ENCODE measurements around the gene JSRP1. TPM values are rescaled to one million over a fixed set of nuclear protein-coding genes. Genes with fewer than 3 reads are reported as not detected.

JSRP1 gene
- total RNA-seq, 2 experiments from 2014 or later = 1.5 to 15.9 TPM

DNA sequence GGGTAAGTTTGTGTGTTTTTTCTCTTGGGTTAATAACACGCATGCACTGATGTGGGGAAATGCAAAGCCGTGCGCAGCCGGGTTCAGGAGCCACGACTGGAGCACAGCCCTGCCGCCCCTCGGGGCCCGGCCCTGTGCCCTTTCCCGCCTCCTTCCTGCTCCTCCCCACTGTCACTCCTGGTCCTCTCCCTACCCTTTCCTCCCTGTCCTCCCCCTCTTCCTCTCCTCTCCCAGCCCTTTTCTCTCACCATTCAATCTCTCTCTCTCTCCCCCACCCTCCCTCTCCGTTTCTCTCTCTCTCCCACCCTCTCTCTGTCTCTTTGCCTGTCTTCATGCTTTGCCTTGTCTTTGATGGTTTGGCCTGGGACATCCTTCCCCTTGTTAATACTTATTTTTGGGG is 47.2 kb downstream of the JSRP1 start:
- no peak overlapping the region for H3K4me3 ChIP-seq (ENCODE audit: low read depth, low read length, poor library complexity, severe bottlenecking)
- TF ChIP-seq, protein P1, sequence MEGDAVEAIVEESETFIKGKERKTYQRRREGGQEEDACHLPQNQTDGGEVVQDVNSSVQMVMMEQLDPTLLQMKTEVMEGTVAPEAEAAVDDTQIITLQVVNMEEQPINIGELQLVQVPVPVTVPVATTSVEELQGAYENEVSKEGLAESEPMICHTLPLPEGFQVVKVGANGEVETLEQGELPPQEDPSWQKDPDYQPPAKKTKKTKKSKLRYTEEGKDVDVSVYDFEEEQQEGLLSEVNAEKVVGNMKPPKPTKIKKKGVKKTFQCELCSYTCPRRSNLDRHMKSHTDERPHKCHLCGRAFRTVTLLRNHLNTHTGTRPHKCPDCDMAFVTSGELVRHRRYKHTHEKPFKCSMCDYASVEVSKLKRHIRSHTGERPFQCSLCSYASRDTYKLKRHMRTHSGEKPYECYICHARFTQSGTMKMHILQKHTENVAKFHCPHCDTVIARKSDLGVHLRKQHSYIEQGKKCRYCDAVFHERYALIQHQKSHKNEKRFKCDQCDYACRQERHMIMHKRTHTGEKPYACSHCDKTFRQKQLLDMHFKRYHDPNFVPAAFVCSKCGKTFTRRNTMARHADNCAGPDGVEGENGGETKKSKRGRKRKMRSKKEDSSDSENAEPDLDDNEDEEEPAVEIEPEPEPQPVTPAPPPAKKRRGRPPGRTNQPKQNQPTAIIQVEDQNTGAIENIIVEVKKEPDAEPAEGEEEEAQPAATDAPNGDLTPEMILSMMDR (conservative IDR thresholded peaks at IDR 0.05; ENCODE audit: low read length) = no peak
- TF ChIP-seq EZH2phosphoT487 (IDR thresholded peaks at IDR 0.05; ENCODE audit: borderline replicate concordance, low read depth, low read length) = no peak
- DNase-seq (ENCODE audit: low spot score) = no peak
- no peak overlapping the region for H3K4me2 ChIP-seq (ENCODE audit: low read length)
- intact Hi-C loops (cut with micrococcal nuclease; ENCODE audit: unreplicated experiment) = no loop called here
- H4K20me1 ChIP-seq (ENCODE audit: insufficient read depth, low read length) = no peaks in the 10 kb centered on the region
- H3K79me2 ChIP-seq (ENCODE audit: insufficient read depth, low read depth, low read length) = no peaks in the 10 kb centered on the region
- no peaks in the 10 kb centered on the region for H3K9me2 ChIP-seq (ENCODE audit: insufficient read depth, low read length)
- H3K9me3 ChIP-seq (ENCODE audit: low read length) = no peaks in the 10 kb centered on the region
- ChIA-PET CTCF (ENCODE audit: unreplicated experiment) (no interaction called here), POLR2A (no interaction called here)
- H3K4me1 ChIP-seq (ENCODE audit: insufficient read depth, low read length, poor library complexity, severe bottlenecking) = no peaks in the 10 kb centered on the region
- H3K27ac ChIP-seq (ENCODE audit: low read depth, low read length, poor library complexity, severe bottlenecking) = no peak overlapping the region
- H3K36me3 ChIP-seq (ENCODE audit: insufficient read depth, low read length) = peaks cover 81% of the 10 kb centered on the region
- no TSS peak for BruUV-seq (replicated peaks)
- H2AFZ ChIP-seq (ENCODE audit: low read length) = no peak overlapping the region

DNA sequence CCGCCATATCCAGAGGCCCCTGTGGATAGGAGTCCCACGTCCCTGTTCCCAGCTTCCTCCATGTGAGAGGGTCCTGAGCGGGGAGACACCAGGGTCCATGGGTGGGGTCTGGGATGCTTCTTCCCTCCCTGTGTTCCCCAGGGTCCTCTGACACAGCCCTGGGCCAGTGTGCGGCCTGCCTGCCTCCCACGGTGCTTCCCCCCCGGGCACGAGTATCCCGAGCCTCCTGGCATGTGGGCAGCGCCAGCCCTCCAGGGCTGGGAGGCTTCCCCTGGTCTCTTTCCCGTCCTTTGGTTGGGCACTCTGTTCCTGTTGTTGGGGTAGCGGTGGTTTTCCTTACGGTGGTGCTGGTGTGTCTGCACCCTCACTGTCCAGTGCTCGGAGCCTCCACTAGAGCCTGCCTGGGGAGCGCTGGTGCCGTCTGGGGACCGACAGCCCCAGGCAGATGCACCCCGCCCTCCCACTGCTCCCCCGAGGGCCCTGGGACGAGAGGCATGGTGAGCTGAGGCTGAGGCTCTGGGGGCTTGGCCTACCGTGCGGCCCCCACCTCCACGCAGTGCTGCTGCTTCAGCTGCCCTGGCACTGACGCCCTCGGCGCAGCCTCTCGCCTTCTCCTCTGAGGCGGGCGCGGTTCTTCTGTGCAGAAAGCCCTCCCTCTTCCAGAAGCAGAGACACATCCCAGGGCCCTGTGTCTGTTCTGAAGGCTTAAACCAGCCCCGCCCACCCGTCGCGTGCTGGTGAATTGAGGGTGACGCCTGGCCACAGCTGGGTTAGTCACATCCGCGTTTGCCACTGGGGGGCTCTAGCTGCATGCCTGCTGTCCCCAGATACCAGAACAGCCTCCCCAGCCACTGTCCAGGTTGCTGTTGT is 48.0 kb downstream of the JSRP1 start:
- H3K4me1 ChIP-seq (ENCODE audit: insufficient read depth, low read length, poor library complexity, severe bottlenecking) = no peaks in the 10 kb centered on the region
- TF ChIP-seq, protein P1 (conservative IDR thresholded peaks at IDR 0.05; ENCODE audit: low read length) = peak; percentile 67
- no peak for TF ChIP-seq EZH2phosphoT487 (IDR thresholded peaks at IDR 0.05; ENCODE audit: borderline replicate concordance, low read depth, low read length)
- peaks cover 81% of the 10 kb centered on the region for H3K36me3 ChIP-seq (ENCODE audit: insufficient read depth, low read length)
- no peak overlapping the region for H3K27ac ChIP-seq (ENCODE audit: low read depth, low read length, poor library complexity, severe bottlenecking)
- no peak overlapping the region for H3K4me3 ChIP-seq (ENCODE audit: low read depth, low read length, poor library complexity, severe bottlenecking)
- ChIA-PET POLR2A (no interaction called here), CTCF (ENCODE audit: unreplicated experiment) (no interaction called here)
- no peak overlapping the region for H3K4me2 ChIP-seq (ENCODE audit: low read length)
- H4K20me1 ChIP-seq (ENCODE audit: insufficient read depth, low read length) = no peaks in the 10 kb centered on the region
- no TSS peak for BruUV-seq (replicated peaks)
- no peaks in the 10 kb centered on the region for H3K79me2 ChIP-seq (ENCODE audit: insufficient read depth, low read depth, low read length)
- H2AFZ ChIP-seq (ENCODE audit: low read length) = no peak overlapping the region
- DNase-seq (ENCODE audit: low spot score) = peak; percentile 56
- intact Hi-C loops (cut with micrococcal nuclease; ENCODE audit: unreplicated experiment) = no loop called here
- no peaks in the 10 kb centered on the region for H3K9me3 ChIP-seq (ENCODE audit: low read length)
- no peaks in the 10 kb centered on the region for H3K9me2 ChIP-seq (ENCODE audit: insufficient read depth, low read length)

DNA sequence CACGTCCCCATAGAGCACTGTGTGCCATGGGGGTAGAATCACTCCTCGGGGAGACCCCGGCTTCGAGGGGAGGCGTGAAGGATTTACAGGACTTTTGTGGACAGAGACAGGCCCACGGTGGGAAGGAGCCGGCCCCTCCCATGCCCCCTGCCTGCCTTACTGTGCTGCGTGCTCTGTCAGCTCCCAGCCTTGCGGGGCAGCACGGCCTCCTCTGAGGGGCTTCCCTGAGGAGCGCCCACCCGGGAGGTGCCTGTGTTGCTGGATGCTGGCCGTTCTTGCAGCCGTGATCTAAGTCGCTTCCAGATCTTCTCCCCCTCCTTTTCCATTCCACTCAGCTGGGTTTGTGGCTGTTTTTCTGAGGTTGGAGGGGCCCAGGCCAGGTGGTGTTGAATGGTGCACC is 49.2 kb downstream of the JSRP1 start:
- no peaks in the 10 kb centered on the region for H4K20me1 ChIP-seq (ENCODE audit: insufficient read depth, low read length)
- H2AFZ ChIP-seq (ENCODE audit: low read length) = no peak overlapping the region
- POLR2A ChIA-PET = no interaction called here
- H3K9me2 ChIP-seq (ENCODE audit: insufficient read depth, low read length) = no peaks in the 10 kb centered on the region
- H3K9me3 ChIP-seq (ENCODE audit: low read length) = no peaks in the 10 kb centered on the region
- peaks cover 75% of the 10 kb centered on the region for H3K36me3 ChIP-seq (ENCODE audit: insufficient read depth, low read length)
- no peak overlapping the region for H3K27ac ChIP-seq (ENCODE audit: low read depth, low read length, poor library complexity, severe bottlenecking)
- CTCF ChIA-PET (ENCODE audit: unreplicated experiment) = no interaction called here
- no peaks in the 10 kb centered on the region for H3K4me1 ChIP-seq (ENCODE audit: insufficient read depth, low read length, poor library complexity, severe bottlenecking)
- no peak overlapping the region for H3K4me3 ChIP-seq (ENCODE audit: low read depth, low read length, poor library complexity, severe bottlenecking)
- no peak overlapping the region for H3K4me2 ChIP-seq (ENCODE audit: low read length)
- no TSS peak for BruUV-seq (replicated peaks)
- no peak for DNase-seq (ENCODE audit: low spot score)
- TF ChIP-seq, protein P1 (conservative IDR thresholded peaks at IDR 0.05; ENCODE audit: low read length) = no peak
- TF ChIP-seq EZH2phosphoT487 (IDR thresholded peaks at IDR 0.05; ENCODE audit: borderline replicate concordance, low read depth, low read length) = no peak
- intact Hi-C loops (cut with micrococcal nuclease; ENCODE audit: unreplicated experiment) = no loop called here
- H3K79me2 ChIP-seq (ENCODE audit: insufficient read depth, low read depth, low read length) = no peaks in the 10 kb centered on the region
